ENCODE data around the gene MED27. TPM values are rescaled to one million over a fixed set of nuclear protein-coding genes. Genes with fewer than 3 reads are reported as not detected.
"Not testable (repeated sequence)": the region's sequence is repeated elsewhere in the genome, so short reads cannot be mapped to it uniquely, and the experiment has no call there.

The MED27 gene
- total and polyA plus RNA-seq, 5 experiments from 2014 or later = 14.3 to 43.4 (median 36.3) TPM

- Mint-ChIP-seq H3K36me3 (peaks cover 0 to 23% (median 14%) of the 10 kb centered on the region in 3 donors), H3K27me3 (no peaks in the 10 kb centered on the region), H3K4me1 (peaks cover 0 to 11% (median 4%) of the 10 kb centered on the region in 4 donors), H3K4me3 (no peak overlapping the region), H3K27ac (no peak overlapping the region), H3K9me3 (no peaks in the 10 kb centered on the region)
- POLR2A ChIA-PET = no interaction called here
- ATAC-seq = no peak
- no peak for DNase-seq
Observed at GRCh38 chr9:131927091-131927490, 152.6 kb downstream of the MED27 start.

- Mint-ChIP-seq H3K36me3 (peaks cover 0 to 20% (median 14%) of the 10 kb centered on the region in 3 donors), H3K9me3 (no peaks in the 10 kb centered on the region), H3K4me3 (no peak overlapping the region), H3K27me3 (no peaks in the 10 kb centered on the region), H3K27ac (peak overlapping the region in 1 of 10 donors; percentile 2), H3K4me1 (peaks cover 0 to 8% (median 4%) of the 10 kb centered on the region in 4 donors)
- ATAC-seq (no peak), DNase-seq (no peak)
- POLR2A ChIA-PET = no interaction called here
Observed at GRCh38 chr9:131926360-131926922, 153.2 kb downstream of the MED27 start.

GRCh38 chr9:131925677-131926177, 153.9 kb downstream of the MED27 start:
- no peaks in the 10 kb centered on the region for H3K9me3 Mint-ChIP-seq
- H3K27me3 Mint-ChIP-seq = no peaks in the 10 kb centered on the region
- peaks cover 0 to 13% (median 9%) of the 10 kb centered on the region in 4 donors for H3K4me1 Mint-ChIP-seq
- POLR2A ChIA-PET = no interaction called here
- no peak for DNase-seq
- no peak for ATAC-seq
- peaks cover 0 to 16% (median 15%) of the 10 kb centered on the region in 3 donors for H3K36me3 Mint-ChIP-seq
- H3K4me3 Mint-ChIP-seq = no peak overlapping the region
- H3K27ac Mint-ChIP-seq = no peak overlapping the region

- no peak overlapping the region for H3K27ac Mint-ChIP-seq
- H3K4me3 Mint-ChIP-seq = no peak overlapping the region
- no peaks in the 10 kb centered on the region for H3K27me3 Mint-ChIP-seq
- ATAC-seq (no peak), DNase-seq (no peak)
- peaks cover 5 to 21% (median 12%) of the 10 kb centered on the region in 4 donors for H3K4me1 Mint-ChIP-seq
- H3K9me3 Mint-ChIP-seq = no peaks in the 10 kb centered on the region
- peaks cover 0 to 13% (median 10%) of the 10 kb centered on the region in 3 donors for H3K36me3 Mint-ChIP-seq
- POLR2A ChIA-PET = no interaction called here
Observed at GRCh38 chr9:131923766-131924165, 155.9 kb downstream of the MED27 start.

GRCh38 chr9:131923132-131923671, 156.5 kb downstream of the MED27 start:
- Mint-ChIP-seq H3K36me3 (peaks cover 0 to 13% (median 10%) of the 10 kb centered on the region in 3 donors), H3K9me3 (no peaks in the 10 kb centered on the region), H3K27me3 (no peaks in the 10 kb centered on the region), H3K4me1 (peaks cover 5 to 22% (median 12%) of the 10 kb centered on the region in 4 donors), H3K27ac (no peak overlapping the region), H3K4me3 (no peak overlapping the region)
- DNase-seq (no peak), ATAC-seq (no peak)
- POLR2A ChIA-PET = no interaction called here

GRCh38 chr9:131921635-131922034, 158.0 kb downstream of the MED27 start:
- not testable (repeated sequence) for H3K27ac Mint-ChIP-seq, H3K27me3 Mint-ChIP-seq, DNase-seq, H3K9me3 Mint-ChIP-seq, ATAC-seq, H3K4me3 Mint-ChIP-seq
- Mint-ChIP-seq H3K4me1 (peaks cover 5 to 20% (median 11%) of the 10 kb centered on the region in 4 donors), H3K36me3 (peaks cover 0 to 16% (median 10%) of the 10 kb centered on the region in 3 donors)
- POLR2A ChIA-PET = interaction anchor here (0.7 kb wide), 1 partner anchor 275 kb away, joined by 3 read pairs; no protein-coding TSS in a partner anchor

- Mint-ChIP-seq H3K9me3 (no peaks in the 10 kb centered on the region), H3K4me1 (peaks cover 5 to 27% (median 12%) of the 10 kb centered on the region in 4 donors), H3K27ac (peak overlapping the region in 1 of 10 donors; percentile 47), H3K27me3 (no peaks in the 10 kb centered on the region), H3K36me3 (peaks cover 0 to 14% (median 13%) of the 10 kb centered on the region in 3 donors), H3K4me3 (peak overlapping the region in 1 of 10 donors; percentile 45)
- POLR2A ChIA-PET = no interaction called here
- no peak for DNase-seq
- ATAC-seq = no peak
Observed at GRCh38 chr9:131919216-131919615, 160.5 kb downstream of the MED27 start.

- peaks cover 0 to 12% (median 11%) of the 10 kb centered on the region in 3 donors for H3K36me3 Mint-ChIP-seq
- H3K9me3 Mint-ChIP-seq = no peaks in the 10 kb centered on the region
- ATAC-seq = no peak
- no peak overlapping the region for H3K27ac Mint-ChIP-seq
- POLR2A ChIA-PET = no interaction called here
- no peaks in the 10 kb centered on the region for H3K27me3 Mint-ChIP-seq
- H3K4me1 Mint-ChIP-seq = peaks cover 5 to 25% (median 12%) of the 10 kb centered on the region in 4 donors
- H3K4me3 Mint-ChIP-seq = no peak overlapping the region
- no peak for DNase-seq
Observed at GRCh38 chr9:131918481-131918880, 161.2 kb downstream of the MED27 start.

GRCh38 chr9:131917009-131917408, 162.7 kb downstream of the MED27 start:
- H3K4me3 Mint-ChIP-seq = no peak overlapping the region
- no peaks in the 10 kb centered on the region for H3K9me3 Mint-ChIP-seq
- ATAC-seq (no peak), DNase-seq (no peak)
- no peaks in the 10 kb centered on the region for H3K27me3 Mint-ChIP-seq
- POLR2A ChIA-PET = no interaction called here
- H3K4me1 Mint-ChIP-seq = peaks cover 6 to 26% (median 15%) of the 10 kb centered on the region in 4 donors
- no peak overlapping the region for H3K27ac Mint-ChIP-seq
- peaks cover 0 to 10% (median 6%) of the 10 kb centered on the region in 3 donors for H3K36me3 Mint-ChIP-seq

- H3K27me3 Mint-ChIP-seq = no peaks in the 10 kb centered on the region
- peaks cover under 1 to 17% (median 7%) of the 10 kb centered on the region in 4 donors for H3K4me1 Mint-ChIP-seq
- no peak overlapping the region for H3K4me3 Mint-ChIP-seq
- peaks cover 0 to 12% (median 6%) of the 10 kb centered on the region in 3 donors for H3K36me3 Mint-ChIP-seq
- POLR2A ChIA-PET = no interaction called here
- H3K27ac Mint-ChIP-seq = no peak overlapping the region
- no peak for DNase-seq
- no peaks in the 10 kb centered on the region for H3K9me3 Mint-ChIP-seq
- ATAC-seq = no peak
Observed at GRCh38 chr9:131915181-131915580, 164.5 kb downstream of the MED27 start.

GRCh38 chr9:131912671-131913070, 167.0 kb downstream of the MED27 start:
- Mint-ChIP-seq H3K27me3 (no peaks in the 10 kb centered on the region), H3K27ac (peak overlapping the region in 1 of 10 donors; percentile 23), H3K36me3 (peaks cover 0 to 14% (median 6%) of the 10 kb centered on the region in 3 donors), H3K4me1 (peaks cover 0 to 10% (median 5%) of the 10 kb centered on the region in 4 donors), H3K4me3 (no peak overlapping the region), H3K9me3 (no peaks in the 10 kb centered on the region)
- POLR2A ChIA-PET = no interaction called here
- ATAC-seq (no peak), DNase-seq (no peak)

- H3K4me1 Mint-ChIP-seq = peaks cover 0 to 10% (median 5%) of the 10 kb centered on the region in 4 donors
- POLR2A ChIA-PET = no interaction called here
- H3K4me3 Mint-ChIP-seq = no peak overlapping the region
- no peak for DNase-seq
- H3K27ac Mint-ChIP-seq = peak overlapping the region in 1 of 10 donors; percentile 23
- no peaks in the 10 kb centered on the region for H3K9me3 Mint-ChIP-seq
- H3K36me3 Mint-ChIP-seq = peaks cover 0 to 14% (median 8%) of the 10 kb centered on the region in 3 donors
- no peak for ATAC-seq
- no peaks in the 10 kb centered on the region for H3K27me3 Mint-ChIP-seq
Observed at GRCh38 chr9:131912069-131912468, 167.6 kb downstream of the MED27 start.

GRCh38 chr9:131910572-131910971, 169.1 kb downstream of the MED27 start:
- no peak overlapping the region for H3K27ac Mint-ChIP-seq
- H3K4me1 Mint-ChIP-seq = peaks cover 0 to 10% (median 6%) of the 10 kb centered on the region in 4 donors
- DNase-seq (no peak), ATAC-seq (no peak)
- POLR2A ChIA-PET = no interaction called here
- H3K36me3 Mint-ChIP-seq = peaks cover 0 to 24% (median 13%) of the 10 kb centered on the region in 3 donors
- H3K9me3 Mint-ChIP-seq = no peaks in the 10 kb centered on the region
- no peak overlapping the region for H3K4me3 Mint-ChIP-seq
- H3K27me3 Mint-ChIP-seq = no peaks in the 10 kb centered on the region

Measured in naive thymus-derived CD8-positive, alpha-beta T cell (primary cell).